Stimulated activated CD4-positive, alpha-beta T cell treated with anti-CD3 and anti-CD28 coated beads, Interleukin-4, amount 100 ng/mL, for 4 hours (primary cell): ENCODE data around the gene RACGAP1.
A peak's percentile ranks its signal among the peaks of the same experiment; 100 is the strongest.

Experiments used
- DNase-seq, 2 experiments: peaks; one replicate each; pipeline ENCODE4 v3.0.0-alpha.2; 2020

RACGAP1 gene

GRCh38 chr12:49967042-49967776 is 58.1 kb downstream of the RACGAP1 start:
- DNase-seq: peak; percentile 82 to 96

GRCh38 chr12:49966511-49967041 is 58.7 kb downstream of the RACGAP1 start:
- DNase-seq: no peak

- DNase-seq: no peak
These were observed 59.5 kb downstream of the RACGAP1 start for GRCh38 chr12:49965836-49966235.

DNA sequence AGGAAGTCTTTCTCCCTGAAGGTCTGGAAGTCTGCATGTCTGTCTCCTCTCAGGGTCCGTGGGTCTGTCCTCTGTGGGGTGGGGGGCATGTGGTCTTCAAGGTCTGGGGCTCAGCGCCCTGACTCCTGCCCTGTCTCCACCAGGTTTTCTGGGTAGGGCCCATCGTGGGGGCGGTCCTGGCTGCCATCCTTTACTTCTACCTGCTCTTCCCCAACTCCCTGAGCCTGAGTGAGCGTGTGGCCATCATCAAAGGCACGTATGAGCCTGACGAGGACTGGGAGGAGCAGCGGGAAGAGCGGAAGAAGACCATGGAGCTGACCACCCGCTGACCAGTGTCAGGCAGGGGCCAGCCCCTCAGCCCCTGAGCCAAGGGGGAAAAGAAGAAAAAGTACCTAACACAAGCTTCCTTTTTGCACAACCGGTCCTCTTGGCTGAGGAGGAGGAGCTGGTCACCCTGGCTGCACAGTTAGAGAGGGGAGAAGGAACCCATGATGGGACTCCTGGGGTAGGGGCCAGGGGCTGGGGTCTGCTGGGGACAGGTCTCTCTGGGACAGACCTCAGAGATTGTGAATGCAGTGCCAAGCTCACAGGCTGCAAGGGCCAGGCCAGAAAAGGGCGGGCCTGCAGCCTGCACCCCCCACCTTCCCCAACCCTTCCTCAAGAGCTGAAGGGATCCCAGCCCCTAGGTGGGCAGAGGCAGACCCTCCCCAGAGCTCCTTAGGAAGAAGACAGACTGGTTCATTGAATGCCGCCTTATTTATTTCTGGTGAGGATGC is 60.3 kb downstream of the RACGAP1 start:
- no peak for DNase-seq

DNA sequence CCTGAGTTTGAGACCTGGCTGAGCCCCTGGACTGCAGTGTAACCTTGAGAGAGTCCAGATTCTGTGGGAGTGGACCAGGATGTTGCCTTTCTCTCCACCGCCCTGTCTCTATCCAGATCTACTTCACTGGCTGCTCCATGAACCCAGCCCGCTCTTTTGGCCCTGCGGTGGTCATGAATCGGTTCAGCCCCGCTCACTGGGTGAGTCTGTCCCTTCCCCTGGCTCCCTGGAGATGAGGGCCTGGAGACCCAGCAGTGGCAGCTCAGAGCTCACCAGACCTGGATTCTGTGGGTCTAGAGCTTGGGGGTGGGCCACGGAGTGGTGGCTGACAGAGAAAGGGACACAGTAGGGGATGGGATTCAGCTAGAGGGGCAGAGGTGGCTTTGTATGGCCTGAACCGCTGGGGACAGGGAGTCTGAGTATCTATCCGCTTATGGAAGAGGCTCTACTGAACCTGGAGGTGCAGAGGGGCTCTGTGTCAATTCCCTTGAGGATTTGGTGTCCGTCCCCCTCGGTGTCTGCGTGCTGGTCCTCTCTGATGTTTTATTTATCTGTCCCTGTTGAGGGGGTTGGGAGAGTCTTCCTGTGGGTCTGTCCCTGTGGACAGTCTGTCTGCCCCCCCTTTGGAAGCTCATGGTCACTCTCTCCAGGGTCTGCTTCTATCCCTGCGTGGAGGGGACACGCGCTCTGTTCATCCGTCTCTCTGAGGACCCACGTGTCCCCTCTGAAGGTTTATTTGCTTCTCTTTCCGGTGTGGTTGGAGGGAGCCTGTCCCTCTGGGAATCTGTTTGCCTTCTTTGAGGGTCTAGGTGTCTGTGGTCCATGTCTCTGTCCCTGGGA is 61.1 kb downstream of the RACGAP1 start:
- DNase-seq: no peak

DNA sequence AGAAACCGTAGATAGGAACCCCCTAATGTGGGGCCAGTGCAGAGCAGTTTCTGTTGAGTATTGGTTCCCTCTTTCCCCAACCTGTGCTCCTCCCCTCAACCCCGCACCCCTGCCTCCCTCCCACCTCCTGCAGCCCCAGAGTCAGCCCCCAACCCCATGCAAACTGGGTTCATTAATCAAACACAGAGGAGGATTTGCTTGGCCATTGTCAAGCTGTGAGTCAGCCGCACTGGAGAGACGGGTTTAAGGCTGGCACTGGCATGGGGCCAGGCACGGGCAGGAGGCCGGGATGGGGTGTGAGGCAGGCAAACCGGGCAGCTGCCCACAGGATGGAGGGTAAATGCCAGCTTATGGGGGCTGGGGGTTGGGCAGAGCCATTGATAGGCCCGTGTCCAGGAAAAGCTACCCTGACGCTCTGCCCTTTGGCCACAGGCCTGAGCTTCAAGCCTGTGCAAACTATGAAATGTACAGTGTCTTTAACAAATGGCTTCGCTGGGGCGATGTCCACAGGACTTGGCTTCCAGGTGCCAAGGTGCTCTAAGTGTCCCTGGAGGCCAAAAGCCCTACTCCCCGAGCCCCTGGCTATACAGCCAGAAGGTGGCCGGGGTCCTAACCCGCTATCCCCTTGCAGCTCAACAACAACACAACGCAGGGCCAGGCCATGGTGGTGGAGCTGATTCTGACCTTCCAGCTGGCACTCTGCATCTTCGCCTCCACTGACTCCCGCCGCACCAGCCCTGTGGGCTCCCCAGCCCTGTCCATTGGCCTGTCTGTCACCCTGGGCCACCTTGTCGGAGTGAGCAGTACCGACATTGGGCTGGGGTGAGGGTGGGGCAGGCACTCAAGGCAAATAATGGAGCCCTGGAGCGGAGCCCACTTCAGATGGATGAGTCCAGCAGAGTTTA is 62.2 kb downstream of the RACGAP1 start:
- no peak for DNase-seq

- DNase-seq: no peak
These were observed 63.1 kb downstream of the RACGAP1 start for GRCh38 chr12:49961993-49962764.

DNA sequence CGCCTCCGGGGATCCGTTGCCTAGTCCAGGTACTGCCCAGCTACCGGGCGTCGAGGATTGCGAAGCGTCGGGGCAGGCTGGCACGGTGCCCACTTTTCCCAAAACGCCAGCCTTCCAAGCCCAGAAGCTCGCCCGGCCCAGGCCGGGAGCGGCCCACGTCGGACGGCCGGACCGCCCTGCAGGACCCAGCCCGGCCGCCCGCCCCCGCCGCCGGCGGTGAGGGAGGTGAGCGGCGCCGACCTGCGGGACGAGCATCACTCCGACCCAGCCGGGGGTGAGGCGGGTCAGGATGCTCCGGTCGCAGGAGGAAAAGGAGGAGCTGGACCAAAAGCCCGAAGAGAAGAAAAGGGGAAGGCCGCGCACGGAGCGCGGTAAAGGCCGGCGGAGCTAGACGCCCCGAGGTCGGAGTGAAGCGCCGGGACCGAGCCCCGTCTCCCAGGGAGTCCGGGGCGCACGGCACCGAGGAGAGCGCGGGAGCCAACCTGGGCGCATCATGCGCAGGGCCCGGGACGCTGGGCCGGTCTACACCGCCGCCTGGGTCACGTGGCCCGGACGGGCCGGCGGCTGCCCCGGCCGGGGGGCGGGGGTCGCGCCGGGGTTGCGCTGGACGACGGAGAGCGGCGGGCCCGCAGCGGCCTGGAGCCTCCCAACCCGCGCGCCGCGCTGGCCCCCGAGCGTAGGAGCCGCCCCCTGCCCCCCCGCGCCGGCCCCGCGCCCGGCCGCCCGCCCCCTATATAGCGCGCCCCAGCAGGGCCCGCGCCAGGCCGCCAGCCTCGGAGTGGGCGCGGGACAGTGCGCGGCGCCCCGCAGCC is 64.0 kb downstream of the RACGAP1 start, which contains the start of gene AQP5:
TSS of gene AQP5 (plus strand) at position 762 of the 812 bp plus-strand sequence. CDS start 146 bp downstream, outside the sequence.
- DNase-seq: no peak

GRCh38 chr12:49960474-49961110 is 64.7 kb downstream of the RACGAP1 start:
- no peak for DNase-seq

DNA sequence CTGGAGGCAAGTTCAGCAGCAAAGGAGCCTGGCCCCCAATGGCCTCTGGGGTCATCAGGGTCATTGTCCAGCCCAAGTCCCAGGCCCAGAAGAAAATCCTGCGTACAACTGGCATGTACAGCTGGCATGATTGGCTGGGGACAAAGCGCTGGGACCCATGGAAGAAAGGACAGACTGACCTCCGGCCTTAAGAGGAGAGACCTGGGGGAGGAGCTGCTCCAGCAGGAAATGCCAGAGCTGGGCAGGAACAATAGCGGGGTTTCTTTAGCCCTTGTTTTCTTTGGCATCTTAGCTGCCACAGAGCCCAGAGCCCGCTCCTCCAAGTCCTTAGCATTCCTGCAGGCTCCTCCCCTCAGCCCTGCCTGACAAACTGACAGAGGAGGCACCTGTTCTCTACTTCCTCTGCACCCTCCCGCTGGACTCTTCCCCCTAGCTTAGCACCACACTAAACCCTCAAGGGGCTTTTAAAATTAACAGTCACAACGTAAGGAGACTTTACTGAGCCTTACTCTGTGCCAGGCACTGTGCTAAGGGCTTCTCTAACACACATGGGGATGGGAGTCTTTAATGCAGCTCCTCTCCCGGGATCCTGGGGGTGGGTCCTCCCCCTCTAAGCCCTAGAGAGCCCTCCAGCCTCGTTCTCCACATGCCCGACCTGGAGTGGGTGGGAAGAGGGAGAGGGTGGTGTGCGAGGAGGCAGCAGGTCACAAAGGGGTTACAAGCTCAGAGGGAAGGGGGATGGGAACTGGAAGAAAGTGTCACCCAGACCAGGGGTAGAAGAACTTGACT is 65.4 kb downstream of the RACGAP1 start:
- DNase-seq: no peak

- no peak for DNase-seq
These were observed 67.7 kb downstream of the RACGAP1 start for GRCh38 chr12:49957570-49957967.

DNA sequence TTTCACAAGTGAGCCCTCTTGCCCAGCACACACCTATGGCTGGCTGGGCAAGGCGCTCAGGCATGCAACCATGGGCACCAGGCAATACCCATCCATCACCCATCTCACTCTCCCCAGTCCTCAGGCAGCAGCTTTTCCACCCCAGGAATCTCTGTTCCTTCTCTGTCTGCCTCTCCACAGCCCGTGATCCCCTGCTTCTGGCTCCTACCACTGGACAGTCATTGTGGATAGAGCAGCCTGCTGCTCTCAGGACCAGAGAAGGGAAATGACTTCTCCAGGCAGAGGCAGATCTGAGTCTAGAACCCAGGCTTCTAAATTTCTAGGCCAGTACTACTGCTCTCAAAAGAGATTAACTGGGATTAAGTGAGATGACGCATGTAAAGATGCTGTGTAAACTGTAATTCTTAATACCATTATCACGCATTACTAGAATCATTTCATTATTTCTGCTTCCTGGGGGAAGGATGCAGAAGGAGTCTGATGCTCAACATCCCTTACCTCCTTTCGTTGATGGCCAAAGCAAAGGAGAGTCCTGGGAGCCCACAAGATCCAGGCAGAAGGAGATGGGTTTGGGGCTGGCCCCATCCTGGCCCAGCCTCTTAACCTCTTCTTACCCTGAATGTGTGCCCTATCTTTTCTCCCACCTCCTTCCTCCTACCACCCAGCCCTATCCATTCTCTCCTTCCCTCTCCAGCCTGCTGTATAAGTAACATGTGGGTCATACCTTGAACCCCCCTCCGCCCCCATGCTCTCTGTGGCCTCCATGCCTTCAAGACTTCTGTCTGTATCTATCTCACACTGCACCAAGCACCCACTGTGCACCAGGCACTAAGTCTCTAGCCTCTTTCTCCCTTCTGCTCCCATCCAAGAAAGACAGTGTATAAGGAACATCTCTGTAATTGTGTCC is 68.4 kb downstream of the RACGAP1 start:
- DNase-seq: no peak

- DNase-seq: no peak
These were observed 69.2 kb downstream of the RACGAP1 start for GRCh38 chr12:49955899-49956662.

DNA sequence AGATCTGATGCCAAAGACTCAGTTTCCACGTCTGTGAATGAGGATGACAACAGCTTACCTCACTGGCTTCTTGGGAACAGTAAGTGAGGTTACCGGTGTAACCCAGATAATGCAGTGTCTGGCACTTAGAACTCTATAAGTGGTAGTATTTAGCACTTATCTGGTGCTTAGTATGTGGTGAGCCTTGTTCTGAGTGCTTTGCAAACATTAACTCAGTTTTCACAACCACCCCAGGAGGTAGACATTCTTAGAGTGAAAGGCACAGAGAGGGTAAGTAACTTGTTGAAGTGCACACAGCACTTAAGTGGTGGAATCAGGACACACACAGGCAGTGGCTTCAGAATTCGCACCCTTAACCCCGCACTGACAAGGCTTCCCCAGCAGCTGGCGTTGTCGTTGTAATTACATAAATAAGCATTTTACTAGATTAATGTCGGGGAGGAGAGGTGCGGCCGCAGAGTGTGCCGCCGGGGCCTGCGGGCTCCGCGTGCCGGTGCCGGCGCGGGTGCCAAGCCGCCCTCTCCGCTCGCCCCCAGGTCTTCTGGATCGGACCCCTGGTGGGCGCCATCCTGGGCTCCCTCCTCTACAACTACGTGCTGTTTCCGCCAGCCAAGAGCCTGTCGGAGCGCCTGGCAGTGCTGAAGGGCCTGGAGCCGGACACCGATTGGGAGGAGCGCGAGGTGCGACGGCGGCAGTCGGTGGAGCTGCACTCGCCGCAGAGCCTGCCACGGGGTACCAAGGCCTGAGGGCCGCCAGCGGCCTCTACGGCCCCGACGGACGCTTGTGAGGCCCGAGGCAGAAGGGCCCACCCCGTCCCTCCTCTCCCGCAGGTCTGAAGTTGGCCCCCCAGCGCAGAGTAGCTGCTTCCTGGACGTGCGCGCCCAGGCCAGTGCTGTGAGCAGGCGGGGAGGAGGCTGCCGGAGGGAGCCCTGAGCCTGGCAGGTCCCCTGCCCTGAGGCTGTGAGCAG is 70.1 kb downstream of the RACGAP1 start:
- no peak for DNase-seq

- no peak for DNase-seq
These were observed 71.1 kb downstream of the RACGAP1 start for GRCh38 chr12:49953961-49954846.
